WTC11 (cell line): Measurements from ENCODE around the gene HIPK2.

Source experiments
- CREB1 ChIP-seq: sonication (generic); formaldehyde crosslinking; IDR thresholded peaks from 2 replicates; pipeline ENCODE4 v1.8.0; 2023; ENCODE audit warnings: mild to moderate bottlenecking, missing genetic modification reagents
- CTCF ChIP-seq: fragments of 200-600 bp; IDR thresholded peaks from 2 replicates; pipeline ENCODE4 v1.8.0; 2022; ENCODE audit warnings: antibody characterized with exemption
- E2F5 ChIP-seq: sonication (generic); formaldehyde crosslinking; IDR thresholded peaks from 2 replicates; pipeline ENCODE4 v1.8.1; 2022; ENCODE audit warnings: mild to moderate bottlenecking, moderate library complexity, missing genetic modification reagents
- HMGXB4 ChIP-seq: sonication (generic); formaldehyde crosslinking; IDR thresholded peaks from 2 replicates; pipeline ENCODE4 v1.8.1; 2023; ENCODE audit warnings: mild to moderate bottlenecking, moderate library complexity, missing genetic modification reagents
- MAX ChIP-seq: sonication (generic); formaldehyde crosslinking; IDR thresholded peaks from 2 replicates; pipeline ENCODE4 v1.8.0; 2022; ENCODE audit warnings: mild to moderate bottlenecking, missing genetic modification reagents
- NR2C2 ChIP-seq: sonication (generic); formaldehyde crosslinking; IDR thresholded peaks from 2 replicates; pipeline ENCODE4 v1.8.0; 2022; ENCODE audit warnings: mild to moderate bottlenecking, missing genetic modification reagents
- RELA ChIP-seq: sonication (generic); formaldehyde crosslinking; IDR thresholded peaks from 2 replicates; pipeline ENCODE4 v1.8.1; 2022; ENCODE audit warnings: missing genetic modification reagents, mild to moderate bottlenecking, borderline replicate concordance
- STAT6 ChIP-seq: sonication (generic); formaldehyde crosslinking; conservative IDR thresholded peaks from 2 replicates; pipeline ENCODE4 v1.8.1; 2023; ENCODE audit warnings: mild to moderate bottlenecking, low read depth, missing genetic modification reagents, moderate library complexity
- USF2 ChIP-seq: sonication (generic); formaldehyde crosslinking; IDR thresholded peaks from 2 replicates; pipeline ENCODE4 v1.8.1; 2023; ENCODE audit warnings: mild to moderate bottlenecking, missing genetic modification reagents, moderate library complexity
- ZBTB21 ChIP-seq: sonication (generic); formaldehyde crosslinking; IDR thresholded peaks from 2 replicates; pipeline ENCODE4 v1.8.1; 2023; ENCODE audit warnings: mild to moderate bottlenecking, missing genetic modification reagents, borderline replicate concordance
- ZNF121 ChIP-seq: sonication (generic); formaldehyde crosslinking; IDR thresholded peaks from 2 replicates; pipeline ENCODE4 v1.8.0; 2023; ENCODE audit warnings: missing genetic modification reagents
- ZNF232 ChIP-seq: sonication (generic); formaldehyde crosslinking; IDR thresholded peaks from 2 replicates; pipeline ENCODE4 v1.8.0; 2022; ENCODE audit warnings: mild to moderate bottlenecking, missing genetic modification reagents
- ZNF263 ChIP-seq: sonication (generic); formaldehyde crosslinking; IDR thresholded peaks from 2 replicates; pipeline ENCODE4 v1.8.1; 2022; ENCODE audit warnings: low read depth, mild to moderate bottlenecking, moderate library complexity, missing genetic modification reagents
- ZNF512 ChIP-seq: sonication (generic); formaldehyde crosslinking; IDR thresholded peaks from 2 replicates; pipeline ENCODE4 v1.8.1; 2022; ENCODE audit warnings: missing genetic modification reagents, borderline replicate concordance

GRCh38 chr7:139591550-139592195, 186.1 kb downstream of the HIPK2 start:
- TF ChIP-seq CTCF (no peak), ZNF263 (CRISPR knock-in tag) (no peak), CREB1 (CRISPR knock-in tag) (no peak), ZNF232 (no peak), ZBTB21 (CRISPR knock-in tag) (no peak), RELA (CRISPR knock-in tag) (no peak), MAX (CRISPR knock-in tag) (no peak), USF2 (no peak), STAT6 (CRISPR knock-in tag) (no peak), E2F5 (no peak), ZNF121 (CRISPR knock-in tag) (no peak), NR2C2 (CRISPR knock-in tag) (no peak), ZNF512 (CRISPR knock-in tag) (no peak), HMGXB4 (CRISPR knock-in tag) (no peak)
